Retinal pigment epithelial cell (primary cell): Measurements from ENCODE around the gene ZSCAN20.
A peak's percentile ranks its signal among the peaks of the same experiment; 100 is the strongest.

Experiments used
- DNase-seq: peaks from one replicate; pipeline ENCODE4 v3.0.0-alpha.2; 2010; ENCODE audit warnings: low read depth
- H3K4me3 ChIP-seq: 2 replicates; pipeline ENCODE4 v1.5.1; 2011; ENCODE audit warnings: mild to moderate bottlenecking, low read length, control low read depth, moderate library complexity
- TF ChIP-seq, protein P1 (sequence below): conservative IDR thresholded peaks from 2 replicates; pipeline ENCODE4 v1.5.1; 2011; ENCODE audit warnings: low read depth, low read length, control low read depth, inconsistent platforms

ZSCAN20 gene

DNA sequence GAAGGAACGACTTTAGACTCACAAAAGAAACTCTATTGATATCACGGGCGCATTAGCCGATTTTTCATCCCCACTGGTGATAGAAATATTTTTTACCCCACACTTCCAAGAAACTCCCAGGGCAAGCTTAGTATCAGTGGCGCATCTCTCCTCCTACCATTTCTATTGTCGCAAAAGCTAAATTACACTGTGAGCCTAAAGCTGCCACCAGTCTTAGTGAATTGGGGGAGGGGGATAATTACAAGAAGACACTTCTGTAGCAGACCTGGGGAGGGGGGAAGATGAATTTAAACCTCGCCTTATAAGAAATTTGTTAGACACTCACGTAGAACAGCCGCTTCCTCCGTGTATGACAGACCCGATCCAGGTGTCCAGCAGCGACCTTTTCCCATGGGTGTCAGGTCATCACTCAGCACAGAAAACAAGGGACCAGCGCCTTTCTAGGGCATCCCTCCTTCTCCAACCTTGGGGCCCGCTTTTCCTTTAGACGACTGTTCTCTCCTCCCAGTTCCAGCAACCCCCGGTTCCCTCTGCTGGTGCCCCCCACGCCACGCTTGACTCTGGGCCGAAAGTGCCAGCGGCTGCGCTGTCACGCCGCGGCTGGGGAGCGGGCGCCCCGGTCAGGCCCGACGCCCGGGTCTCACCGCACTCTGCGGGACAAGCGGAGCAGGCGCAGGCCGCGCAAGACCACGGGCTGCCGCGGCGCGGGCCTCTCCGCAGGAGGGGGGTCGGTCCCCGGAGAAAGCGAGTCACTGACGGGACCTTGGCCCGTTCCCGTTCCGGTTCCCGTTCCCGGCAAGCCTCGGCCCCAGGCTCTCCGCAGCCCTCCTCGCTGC lies 42.4 kb upstream of the ZSCAN20 start:
- H3K4me3 ChIP-seq = peak overlapping the region; percentile 64
- DNase-seq = no peak
- TF ChIP-seq, protein P1, sequence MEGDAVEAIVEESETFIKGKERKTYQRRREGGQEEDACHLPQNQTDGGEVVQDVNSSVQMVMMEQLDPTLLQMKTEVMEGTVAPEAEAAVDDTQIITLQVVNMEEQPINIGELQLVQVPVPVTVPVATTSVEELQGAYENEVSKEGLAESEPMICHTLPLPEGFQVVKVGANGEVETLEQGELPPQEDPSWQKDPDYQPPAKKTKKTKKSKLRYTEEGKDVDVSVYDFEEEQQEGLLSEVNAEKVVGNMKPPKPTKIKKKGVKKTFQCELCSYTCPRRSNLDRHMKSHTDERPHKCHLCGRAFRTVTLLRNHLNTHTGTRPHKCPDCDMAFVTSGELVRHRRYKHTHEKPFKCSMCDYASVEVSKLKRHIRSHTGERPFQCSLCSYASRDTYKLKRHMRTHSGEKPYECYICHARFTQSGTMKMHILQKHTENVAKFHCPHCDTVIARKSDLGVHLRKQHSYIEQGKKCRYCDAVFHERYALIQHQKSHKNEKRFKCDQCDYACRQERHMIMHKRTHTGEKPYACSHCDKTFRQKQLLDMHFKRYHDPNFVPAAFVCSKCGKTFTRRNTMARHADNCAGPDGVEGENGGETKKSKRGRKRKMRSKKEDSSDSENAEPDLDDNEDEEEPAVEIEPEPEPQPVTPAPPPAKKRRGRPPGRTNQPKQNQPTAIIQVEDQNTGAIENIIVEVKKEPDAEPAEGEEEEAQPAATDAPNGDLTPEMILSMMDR = no peak

DNA sequence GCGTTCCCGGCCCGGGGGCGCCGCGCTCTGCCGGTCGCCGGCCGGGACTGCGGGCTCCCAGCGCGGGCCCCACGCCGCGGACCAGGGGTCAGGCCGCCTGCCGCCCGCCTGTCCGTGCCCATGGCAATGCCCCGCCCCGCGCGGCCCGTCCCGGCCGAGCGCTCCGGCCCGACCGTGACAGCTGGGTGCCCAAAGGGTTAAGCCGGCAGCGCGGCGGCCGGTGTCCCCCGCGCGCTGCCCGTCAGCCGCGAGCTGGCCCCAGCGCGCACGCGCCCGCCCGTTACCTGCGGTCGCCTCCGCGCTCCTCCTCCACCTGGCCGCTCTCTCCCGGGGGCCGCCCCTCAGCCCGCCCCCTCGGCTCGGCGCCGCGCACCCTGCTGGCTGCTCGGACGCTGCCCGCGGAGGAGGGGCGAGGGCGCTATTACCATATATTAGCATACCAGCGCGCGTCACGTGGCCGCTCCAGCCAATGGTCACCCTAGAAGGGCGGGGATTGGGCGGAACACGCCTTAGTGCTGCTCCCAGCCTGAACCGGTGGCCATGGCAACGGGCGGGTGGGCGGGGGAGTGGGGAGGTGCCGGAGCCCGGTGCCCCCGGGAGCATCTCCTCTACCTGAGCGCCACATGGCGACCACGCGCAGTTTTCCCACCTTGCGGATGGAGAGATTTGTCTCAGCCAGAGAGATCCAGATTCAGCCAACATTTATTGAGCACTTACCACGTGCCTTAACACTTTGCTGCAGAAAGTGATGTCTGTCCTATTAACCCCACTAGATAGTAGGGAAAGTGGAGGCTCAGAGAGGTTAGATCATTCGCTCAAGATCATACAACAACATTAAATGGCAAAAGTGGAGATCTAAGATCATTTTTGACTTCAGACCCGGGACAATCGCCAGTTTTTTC lies 41.5 kb upstream of the ZSCAN20 start, which contains the start of gene PHC2:
Gene PHC2 (minus strand): TSS at position 404 of the 902 bp plus-strand sequence. CDS start 55,556 bp downstream, outside the sequence.
- TF ChIP-seq, protein P1 = no peak
- H3K4me3 ChIP-seq = peak within 1 kb of the TSS; percentile 64
- DNase-seq = peak; percentile 85

DNA sequence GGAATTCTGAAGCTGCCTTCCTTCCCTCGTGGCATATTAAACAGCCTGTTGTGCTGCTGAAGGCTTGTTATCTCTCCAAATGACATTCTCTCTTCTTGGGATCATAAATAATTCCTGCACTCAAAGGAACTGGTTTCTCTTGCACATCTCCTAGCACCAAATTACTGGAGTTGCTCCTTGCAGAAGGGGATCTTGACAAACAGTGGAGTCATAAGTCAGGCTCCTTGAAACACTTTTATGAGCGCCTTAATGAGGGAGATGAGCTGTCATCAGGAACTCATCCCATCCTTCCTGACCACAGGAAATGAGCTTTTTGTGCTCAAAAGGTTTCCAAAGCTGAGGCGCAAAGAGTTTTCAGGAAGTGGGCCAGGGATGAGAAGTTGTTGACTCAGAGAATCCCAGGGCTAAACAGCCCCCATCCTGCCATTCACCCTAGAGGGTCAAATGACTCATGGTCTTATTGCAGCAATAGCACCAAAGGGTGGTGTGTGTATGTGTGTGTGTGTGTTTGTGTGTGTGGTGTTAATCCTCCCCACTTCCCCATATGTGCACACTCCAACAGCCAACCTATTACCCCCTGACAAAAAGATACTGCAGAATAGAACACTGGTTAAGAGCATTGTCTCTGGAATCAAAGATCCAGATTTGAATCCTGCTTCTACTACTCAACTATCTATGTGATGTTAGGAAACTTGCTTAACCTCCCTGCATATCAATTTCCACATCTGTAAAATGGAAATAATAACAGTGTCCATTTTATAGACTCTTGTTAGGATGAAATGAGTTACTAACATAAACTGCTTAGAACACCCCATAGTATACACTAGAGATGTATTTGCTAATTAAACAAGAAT lies 38.7 kb upstream of the ZSCAN20 start:
- DNase-seq = peak; percentile 96
- TF ChIP-seq, protein P1 = no peak
- no peak overlapping the region for H3K4me3 ChIP-seq

DNA sequence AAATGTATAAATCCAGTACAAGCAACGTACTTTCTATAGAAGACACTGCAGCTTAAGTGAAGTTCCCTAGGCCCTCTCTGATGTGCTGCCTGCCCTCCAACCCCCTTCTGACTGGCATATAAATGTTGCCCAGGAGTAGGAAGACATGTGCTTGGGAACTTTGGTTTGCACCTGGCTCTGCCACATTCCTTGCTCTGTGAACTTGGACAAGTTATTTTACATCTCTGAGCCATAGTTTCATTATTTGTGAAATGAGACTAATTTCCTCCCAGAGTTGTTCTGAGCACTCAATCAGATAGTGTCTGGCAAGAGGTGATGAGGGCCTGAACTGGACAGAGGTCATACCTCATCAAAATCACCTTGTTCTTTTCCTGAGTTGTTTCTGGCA lies 38.1 kb upstream of the ZSCAN20 start:
- H3K4me3 ChIP-seq = no peak overlapping the region
- TF ChIP-seq, protein P1 = no peak
- DNase-seq = no peak

DNA sequence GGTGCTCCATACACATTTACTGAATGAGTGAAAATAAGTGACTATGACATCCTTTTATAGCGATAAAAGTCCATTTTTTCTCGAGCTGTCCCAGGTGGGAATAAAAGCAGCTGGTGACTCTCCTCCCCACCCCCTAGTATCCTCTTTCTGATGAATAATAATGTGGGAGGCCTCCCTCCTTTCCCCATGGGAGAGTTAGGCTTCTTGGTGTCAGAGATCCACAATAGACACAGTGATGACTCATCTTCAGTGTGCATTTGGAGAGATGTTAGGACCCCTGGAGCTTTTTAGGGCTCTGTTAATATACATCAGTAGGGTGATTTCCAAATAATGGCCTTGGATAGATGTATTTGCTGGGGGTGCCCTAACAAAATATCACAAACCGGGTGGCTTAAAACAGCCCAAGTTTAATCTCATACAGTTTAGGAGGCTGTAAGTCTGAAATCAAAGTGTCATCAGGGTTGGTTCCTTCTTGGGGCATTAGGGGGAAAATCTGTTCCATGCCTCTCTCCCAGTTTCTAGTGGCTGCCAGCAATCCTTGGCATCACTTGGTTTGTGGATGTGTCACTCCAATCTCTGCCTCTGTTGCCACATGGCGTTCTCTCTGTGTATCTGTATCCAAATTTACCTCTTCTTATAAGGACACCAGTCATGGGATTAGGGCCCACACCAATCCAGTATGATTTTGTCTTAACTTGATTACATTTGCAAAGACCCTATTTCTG lies 37.2 kb upstream of the ZSCAN20 start:
- TF ChIP-seq, protein P1 = no peak
- DNase-seq = no peak
- no peak overlapping the region for H3K4me3 ChIP-seq

DNA sequence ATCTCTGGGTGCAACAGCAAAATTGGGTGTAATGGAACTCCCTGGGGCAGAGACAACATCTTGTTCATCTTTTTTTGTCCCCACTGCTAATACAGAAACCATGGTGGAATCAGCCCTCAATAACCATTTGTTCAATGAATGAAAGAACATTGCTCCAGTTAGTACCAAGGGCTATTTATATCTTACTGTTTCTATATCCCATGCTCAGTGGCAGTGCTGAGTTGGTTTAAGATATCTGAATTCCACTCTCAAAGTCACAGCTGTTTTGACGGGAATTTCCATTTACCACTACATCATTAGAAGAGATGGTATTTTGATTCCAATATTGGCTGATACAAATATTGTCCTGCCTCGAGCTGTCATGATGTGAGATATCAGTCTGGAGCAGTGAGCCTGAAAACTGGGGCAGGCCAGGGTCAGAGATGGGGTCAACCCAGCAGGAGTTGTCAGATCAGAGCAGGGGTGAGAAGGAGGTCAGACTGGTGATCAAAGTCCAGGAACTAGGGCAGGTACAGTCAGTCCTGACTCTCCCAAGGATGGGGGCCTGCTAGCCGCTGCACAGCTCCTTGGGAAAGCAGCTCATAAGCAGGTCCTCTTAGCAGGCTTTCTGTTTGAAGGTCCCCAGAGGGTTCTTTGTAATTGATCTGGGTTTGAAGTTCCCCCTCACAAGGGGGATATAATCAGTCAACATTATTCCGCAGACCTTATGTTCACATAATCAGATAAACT lies 35.7 kb upstream of the ZSCAN20 start:
- TF ChIP-seq, protein P1 = no peak
- H3K4me3 ChIP-seq = no peak overlapping the region
- no peak for DNase-seq
